ENCODE data around the gene COL5A1.

The COL5A1 gene

DNA sequence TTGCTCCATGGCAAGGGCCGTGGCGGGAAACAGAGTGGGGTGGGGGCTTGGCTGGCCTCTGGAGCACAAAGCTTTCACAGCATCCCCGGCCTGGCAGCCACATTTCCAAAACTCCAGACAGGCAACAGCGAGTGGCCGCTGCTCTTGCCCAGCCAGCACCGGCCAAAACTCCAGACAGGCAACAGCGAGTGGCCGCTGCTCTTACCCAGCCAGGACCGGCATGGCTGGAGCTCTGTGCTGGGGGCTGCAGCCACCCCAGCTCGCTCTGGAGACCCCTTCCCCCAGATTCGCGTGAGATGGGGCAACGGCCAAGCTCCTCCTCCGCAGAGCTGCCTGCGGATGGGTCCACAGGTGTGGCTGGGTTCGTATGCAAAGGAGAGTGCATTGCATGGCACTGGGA, 98.5 kb downstream of the COL5A1 start:
- Histone ChIP-seq H3K4me3 (replicated peaks; ENCODE audit: insufficient read depth, low read length) (no peak overlapping the region), H3K27me3 (ENCODE audit: insufficient read depth, poor library complexity, severe bottlenecking) (no peaks in the 10 kb centered on the region), H3K27ac (replicated peaks) (no peak overlapping the region)
- TF ChIP-seq, protein P1, sequence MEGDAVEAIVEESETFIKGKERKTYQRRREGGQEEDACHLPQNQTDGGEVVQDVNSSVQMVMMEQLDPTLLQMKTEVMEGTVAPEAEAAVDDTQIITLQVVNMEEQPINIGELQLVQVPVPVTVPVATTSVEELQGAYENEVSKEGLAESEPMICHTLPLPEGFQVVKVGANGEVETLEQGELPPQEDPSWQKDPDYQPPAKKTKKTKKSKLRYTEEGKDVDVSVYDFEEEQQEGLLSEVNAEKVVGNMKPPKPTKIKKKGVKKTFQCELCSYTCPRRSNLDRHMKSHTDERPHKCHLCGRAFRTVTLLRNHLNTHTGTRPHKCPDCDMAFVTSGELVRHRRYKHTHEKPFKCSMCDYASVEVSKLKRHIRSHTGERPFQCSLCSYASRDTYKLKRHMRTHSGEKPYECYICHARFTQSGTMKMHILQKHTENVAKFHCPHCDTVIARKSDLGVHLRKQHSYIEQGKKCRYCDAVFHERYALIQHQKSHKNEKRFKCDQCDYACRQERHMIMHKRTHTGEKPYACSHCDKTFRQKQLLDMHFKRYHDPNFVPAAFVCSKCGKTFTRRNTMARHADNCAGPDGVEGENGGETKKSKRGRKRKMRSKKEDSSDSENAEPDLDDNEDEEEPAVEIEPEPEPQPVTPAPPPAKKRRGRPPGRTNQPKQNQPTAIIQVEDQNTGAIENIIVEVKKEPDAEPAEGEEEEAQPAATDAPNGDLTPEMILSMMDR (IDR thresholded peaks at IDR 0.05; ENCODE audit: insufficient read depth, low read length) = no peak
- TF ChIP-seq POLR2AphosphoS5 (IDR thresholded peaks at IDR 0.05; ENCODE audit: low read depth) (no peak), GABPA (IDR thresholded peaks at IDR 0.05; ENCODE audit: low read depth) (no peak), SPI1 (IDR thresholded peaks at IDR 0.05; ENCODE audit: borderline replicate concordance, low read depth) (no peak)
- TF ChIP-seq, protein P2, sequence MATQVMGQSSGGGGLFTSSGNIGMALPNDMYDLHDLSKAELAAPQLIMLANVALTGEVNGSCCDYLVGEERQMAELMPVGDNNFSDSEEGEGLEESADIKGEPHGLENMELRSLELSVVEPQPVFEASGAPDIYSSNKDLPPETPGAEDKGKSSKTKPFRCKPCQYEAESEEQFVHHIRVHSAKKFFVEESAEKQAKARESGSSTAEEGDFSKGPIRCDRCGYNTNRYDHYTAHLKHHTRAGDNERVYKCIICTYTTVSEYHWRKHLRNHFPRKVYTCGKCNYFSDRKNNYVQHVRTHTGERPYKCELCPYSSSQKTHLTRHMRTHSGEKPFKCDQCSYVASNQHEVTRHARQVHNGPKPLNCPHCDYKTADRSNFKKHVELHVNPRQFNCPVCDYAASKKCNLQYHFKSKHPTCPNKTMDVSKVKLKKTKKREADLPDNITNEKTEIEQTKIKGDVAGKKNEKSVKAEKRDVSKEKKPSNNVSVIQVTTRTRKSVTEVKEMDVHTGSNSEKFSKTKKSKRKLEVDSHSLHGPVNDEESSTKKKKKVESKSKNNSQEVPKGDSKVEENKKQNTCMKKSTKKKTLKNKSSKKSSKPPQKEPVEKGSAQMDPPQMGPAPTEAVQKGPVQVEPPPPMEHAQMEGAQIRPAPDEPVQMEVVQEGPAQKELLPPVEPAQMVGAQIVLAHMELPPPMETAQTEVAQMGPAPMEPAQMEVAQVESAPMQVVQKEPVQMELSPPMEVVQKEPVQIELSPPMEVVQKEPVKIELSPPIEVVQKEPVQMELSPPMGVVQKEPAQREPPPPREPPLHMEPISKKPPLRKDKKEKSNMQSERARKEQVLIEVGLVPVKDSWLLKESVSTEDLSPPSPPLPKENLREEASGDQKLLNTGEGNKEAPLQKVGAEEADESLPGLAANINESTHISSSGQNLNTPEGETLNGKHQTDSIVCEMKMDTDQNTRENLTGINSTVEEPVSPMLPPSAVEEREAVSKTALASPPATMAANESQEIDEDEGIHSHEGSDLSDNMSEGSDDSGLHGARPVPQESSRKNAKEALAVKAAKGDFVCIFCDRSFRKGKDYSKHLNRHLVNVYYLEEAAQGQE (IDR thresholded peaks at IDR 0.05; ENCODE audit: insufficient replicate concordance, low read depth) = no peak
- no peak for DNase-seq (ENCODE audit: low read depth in 1 of 2, low spot score in 1 of 2)

DNA sequence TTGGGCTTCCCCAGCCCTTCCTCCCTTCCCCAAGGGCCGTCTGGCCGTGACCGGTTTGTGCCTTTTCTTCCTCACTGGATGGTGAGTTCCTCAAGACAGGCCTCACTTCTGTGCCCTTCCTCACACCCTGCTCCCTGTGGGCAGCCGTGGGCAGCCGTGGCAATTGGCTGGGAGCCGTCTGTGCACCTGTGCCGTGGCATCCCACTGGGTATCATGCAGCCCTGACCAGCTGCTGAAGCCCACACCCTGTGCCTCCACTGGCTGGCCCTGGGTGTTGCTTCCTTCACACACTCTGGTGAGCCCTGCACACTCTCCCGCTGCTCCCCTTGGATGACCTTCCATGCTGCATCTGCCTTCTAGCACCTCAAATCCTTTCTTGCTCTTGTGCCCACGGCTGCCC, 100.2 kb downstream of the COL5A1 start:
- H3K27me3 ChIP-seq (ENCODE audit: insufficient read depth, poor library complexity, severe bottlenecking) = no peaks in the 10 kb centered on the region
- TF ChIP-seq POLR2AphosphoS5 (IDR thresholded peaks at IDR 0.05; ENCODE audit: low read depth) = no peak
- no peak for TF ChIP-seq GABPA (IDR thresholded peaks at IDR 0.05; ENCODE audit: low read depth)
- TF ChIP-seq, protein P1 (IDR thresholded peaks at IDR 0.05; ENCODE audit: insufficient read depth, low read length) = no peak
- TF ChIP-seq, protein P2 (IDR thresholded peaks at IDR 0.05; ENCODE audit: insufficient replicate concordance, low read depth) = no peak
- no peak for DNase-seq (ENCODE audit: low read depth in 1 of 2, low spot score in 1 of 2)

DNA sequence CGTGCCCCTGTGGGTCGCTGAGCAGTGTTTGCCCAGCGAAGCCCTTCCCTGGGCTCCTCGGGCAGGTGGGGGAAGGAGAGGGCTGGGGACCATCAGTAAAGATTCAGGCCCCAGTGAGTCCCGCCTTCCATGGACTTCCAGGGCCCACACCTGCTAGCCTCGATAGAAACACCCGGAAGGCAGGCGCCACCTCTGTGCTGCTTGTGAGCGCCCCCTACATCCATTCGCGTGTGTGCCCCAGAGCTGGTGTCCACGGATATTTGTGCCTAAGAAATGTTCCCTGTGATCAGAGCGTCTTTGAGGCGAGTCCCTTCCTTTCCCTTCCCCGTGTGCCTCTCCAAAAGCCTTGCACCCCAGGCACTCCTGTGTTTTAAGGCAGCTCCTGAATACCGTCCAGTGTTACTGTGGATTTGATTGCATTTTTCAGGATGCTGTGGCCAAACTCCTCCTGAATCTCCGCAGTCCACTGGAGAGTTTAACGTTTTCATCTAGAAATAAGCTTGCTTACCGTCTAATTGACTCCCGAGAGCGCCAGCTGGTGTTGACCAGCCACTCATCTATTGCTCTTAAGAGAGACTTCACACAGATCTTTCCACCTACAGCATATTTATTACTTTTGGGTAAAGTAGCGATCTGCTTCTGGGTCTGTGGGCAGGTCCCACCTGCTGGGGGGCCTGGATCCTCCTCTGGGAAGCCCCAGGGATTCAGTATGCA, 101.4 kb downstream of the COL5A1 start:
- Histone ChIP-seq H3K27me3 (ENCODE audit: insufficient read depth, poor library complexity, severe bottlenecking) (no peaks in the 10 kb centered on the region), H3K4me3 (replicated peaks; ENCODE audit: insufficient read depth, low read length) (no peak overlapping the region), H3K27ac (replicated peaks) (no peak overlapping the region)
- no peak for TF ChIP-seq GABPA (IDR thresholded peaks at IDR 0.05; ENCODE audit: low read depth)
- TF ChIP-seq, protein P1 (IDR thresholded peaks at IDR 0.05; ENCODE audit: insufficient read depth, low read length) = no peak
- TF ChIP-seq SPI1 (IDR thresholded peaks at IDR 0.05; ENCODE audit: borderline replicate concordance, low read depth) = no peak
- no peak for TF ChIP-seq POLR2AphosphoS5 (IDR thresholded peaks at IDR 0.05; ENCODE audit: low read depth)
- TF ChIP-seq, protein P2 (IDR thresholded peaks at IDR 0.05; ENCODE audit: insufficient replicate concordance, low read depth) = no peak
- DNase-seq (ENCODE audit: low read depth in 1 of 2, low spot score in 1 of 2) = no peak

More for the DNA sequence above, 100.2 kb downstream of the COL5A1 start:
- no peak overlapping the region for H3K27ac ChIP-seq (replicated peaks)
- no peak overlapping the region for H3K4me3 ChIP-seq (replicated peaks; ENCODE audit: insufficient read depth, low read length)

Measured in HL-60 (cell line).